Duodenal mucosa (tissue), 2 donors: ENCODE measurements around the gene HAPLN2.

Experiments
- H3K27ac ChIP-seq: one replicate; pipeline ENCODE4 v1.7.0; 2013; ENCODE audit warnings: low read depth, low read length
- H3K27me3 ChIP-seq, 2 donors: one replicate each; pipeline ENCODE4 v1.7.0; 2013; ENCODE audit warnings: low read length in 2 of 2, control low read depth in 1 of 2; ENCODE audit not compliant: insufficient read depth in 2 of 2, control insufficient read depth in 1 of 2
- H3K36me3 ChIP-seq, 2 donors: one replicate each; pipeline ENCODE4 v1.7.0; 2013; ENCODE audit warnings: low read length in 2 of 2, control low read depth in 1 of 2; ENCODE audit not compliant: insufficient read depth in 2 of 2, control insufficient read depth in 1 of 2
- H3K4me1 ChIP-seq, 2 donors: one replicate each; pipeline ENCODE4 v1.7.0; 2013; ENCODE audit warnings: low read length in 2 of 2, control low read depth in 1 of 2; ENCODE audit not compliant: insufficient read depth in 2 of 2, control insufficient read depth in 1 of 2
- H3K4me3 ChIP-seq, 2 donors: one replicate each; pipeline ENCODE4 v1.7.0; 2013; ENCODE audit warnings: low read length in 2 of 2, low read depth in 1 of 2
- H3K9ac ChIP-seq, 2 donors: one replicate each; pipeline ENCODE4 v1.7.0; 2013; ENCODE audit warnings: low read length in 2 of 2, low read depth in 1 of 2
- H3K9me3 ChIP-seq, 2 donors: one replicate each; pipeline ENCODE4 v1.7.0; 2013; ENCODE audit warnings: low read length in 2 of 2, control low read depth in 1 of 2; ENCODE audit not compliant: control insufficient read depth in 1 of 2

The HAPLN2 gene

GRCh38 chr1:156615946-156616345 is 3.3 kb upstream of the HAPLN2 start:
- Histone ChIP-seq H3K27ac (no peak overlapping the region), H3K4me3 (no peak overlapping the region), H3K4me1 (peaks cover 12 to 15% of the 10 kb centered on the region in 2 donors), H3K27me3 (peaks cover 12 to 16% of the 10 kb centered on the region in 2 donors), H3K9me3 (no peaks in the 10 kb centered on the region), H3K9ac (no peak overlapping the region), H3K36me3 (no peaks in the 10 kb centered on the region)

GRCh38 chr1:156616463-156616862 is 2.8 kb upstream of the HAPLN2 start:
- H3K4me3 ChIP-seq: no peak overlapping the region
- no peak overlapping the region for H3K27ac ChIP-seq
- no peaks in the 10 kb centered on the region for H3K9me3 ChIP-seq
- H3K9ac ChIP-seq: no peak overlapping the region
- no peaks in the 10 kb centered on the region for H3K36me3 ChIP-seq
- peaks cover 12 to 15% of the 10 kb centered on the region in 2 donors for H3K4me1 ChIP-seq
- H3K27me3 ChIP-seq: peaks cover 12 to 16% of the 10 kb centered on the region in 2 donors

DNA sequence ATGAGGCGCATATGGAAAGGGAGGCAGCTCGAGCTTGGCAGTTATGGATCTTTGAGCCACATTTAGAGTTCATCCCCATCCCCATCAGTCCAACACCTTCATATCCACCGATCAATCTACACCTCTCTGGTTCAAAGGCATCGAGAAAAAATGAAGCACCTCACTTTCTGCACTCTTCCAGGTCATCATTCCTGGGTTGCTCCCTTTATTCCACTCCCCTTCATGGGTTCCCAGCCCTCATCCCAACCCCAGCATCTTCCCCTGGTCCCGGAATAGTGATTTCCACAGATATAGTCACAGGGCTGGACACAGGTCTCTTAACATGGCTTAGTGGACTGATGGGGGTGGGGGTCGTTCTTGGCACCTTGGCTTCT is 354 bp downstream of the HAPLN2 start:
- peaks cover 26 to 31% of the 10 kb centered on the region in 2 donors for H3K27me3 ChIP-seq
- no peaks in the 10 kb centered on the region for H3K36me3 ChIP-seq
- no peak overlapping the region for H3K9ac ChIP-seq
- H3K27ac ChIP-seq: no peak overlapping the region
- H3K4me1 ChIP-seq: peaks cover 17 to 19% of the 10 kb centered on the region in 2 donors
- H3K4me3 ChIP-seq: no peak overlapping the region
- no peaks in the 10 kb centered on the region for H3K9me3 ChIP-seq

GRCh38 chr1:156622581-156623297 is 3.5 kb downstream of the HAPLN2 start:
- H3K9me3 ChIP-seq: no peaks in the 10 kb centered on the region
- H3K36me3 ChIP-seq: no peaks in the 10 kb centered on the region
- H3K4me1 ChIP-seq: peaks cover 19 to 30% of the 10 kb centered on the region in 2 donors
- H3K4me3 ChIP-seq: no peak overlapping the region
- no peak overlapping the region for H3K27ac ChIP-seq
- H3K9ac ChIP-seq: no peak overlapping the region
- peaks cover 42 to 50% of the 10 kb centered on the region in 2 donors for H3K27me3 ChIP-seq

GRCh38 chr1:156623946-156624813 is 5.0 kb downstream of the HAPLN2 start:
- Histone ChIP-seq H3K4me1 (peaks cover 19 to 30% of the 10 kb centered on the region in 2 donors), H3K9me3 (no peaks in the 10 kb centered on the region), H3K27ac (no peak overlapping the region), H3K27me3 (peaks cover 39 to 49% of the 10 kb centered on the region in 2 donors), H3K9ac (peak overlapping the region in 1 of 2 donors; percentile 38), H3K36me3 (no peaks in the 10 kb centered on the region), H3K4me3 (peak overlapping the region; percentile 35 to 59)

- Histone ChIP-seq H3K27ac (no peak overlapping the region), H3K27me3 (peaks cover 33 to 42% of the 10 kb centered on the region in 2 donors), H3K36me3 (no peaks in the 10 kb centered on the region), H3K4me3 (peak overlapping the region; percentile 42 to 59), H3K4me1 (peaks cover 19 to 30% of the 10 kb centered on the region in 2 donors), H3K9me3 (no peaks in the 10 kb centered on the region), H3K9ac (peak overlapping the region in 1 of 2 donors; percentile 38)
Measured at GRCh38 chr1:156624814-156625435, 5.7 kb downstream of the HAPLN2 start.

GRCh38 chr1:156625436-156626078 is 6.3 kb downstream of the HAPLN2 start:
- no peaks in the 10 kb centered on the region for H3K9me3 ChIP-seq
- H3K4me1 ChIP-seq: peaks cover 19 to 30% of the 10 kb centered on the region in 2 donors
- no peak overlapping the region for H3K27ac ChIP-seq
- H3K9ac ChIP-seq: peak overlapping the region in 1 of 2 donors; percentile 43
- peak overlapping the region; percentile 42 to 65 for H3K4me3 ChIP-seq
- no peaks in the 10 kb centered on the region for H3K36me3 ChIP-seq
- peaks cover 31 to 36% of the 10 kb centered on the region in 2 donors for H3K27me3 ChIP-seq

GRCh38 chr1:156626079-156626438 is 6.8 kb downstream of the HAPLN2 start:
- H3K9ac ChIP-seq: peak overlapping the region in 1 of 2 donors; percentile 43
- H3K4me3 ChIP-seq: peak overlapping the region; percentile 42 to 65
- H3K27ac ChIP-seq: no peak overlapping the region
- peaks cover 19 to 30% of the 10 kb centered on the region in 2 donors for H3K4me1 ChIP-seq
- H3K36me3 ChIP-seq: no peaks in the 10 kb centered on the region
- no peaks in the 10 kb centered on the region for H3K9me3 ChIP-seq
- peaks cover 30 to 34% of the 10 kb centered on the region in 2 donors for H3K27me3 ChIP-seq

- Histone ChIP-seq H3K9me3 (no peaks in the 10 kb centered on the region), H3K4me1 (peaks cover 19 to 30% of the 10 kb centered on the region in 2 donors), H3K27me3 (peaks cover 32 to 34% of the 10 kb centered on the region in 2 donors), H3K4me3 (no peak overlapping the region), H3K27ac (no peak overlapping the region), H3K9ac (no peak overlapping the region), H3K36me3 (no peaks in the 10 kb centered on the region)
Measured at GRCh38 chr1:156627313-156627880, 8.2 kb downstream of the HAPLN2 start.
